SH-SY5Y (cell line): ENCODE measurements around the gene RECQL.

Source experiments
- GATA2 ChIP-seq: IDR thresholded peaks from 2 replicates; pipeline ENCODE4 v1.6.1; 2011; ENCODE audit warnings: mild to moderate bottlenecking, low read depth, low read length
- GATA3 ChIP-seq: IDR thresholded peaks from 2 replicates; pipeline ENCODE4 v1.6.1; 2011; ENCODE audit warnings: low read depth, mild to moderate bottlenecking, low read length, moderate library complexity

DNA sequence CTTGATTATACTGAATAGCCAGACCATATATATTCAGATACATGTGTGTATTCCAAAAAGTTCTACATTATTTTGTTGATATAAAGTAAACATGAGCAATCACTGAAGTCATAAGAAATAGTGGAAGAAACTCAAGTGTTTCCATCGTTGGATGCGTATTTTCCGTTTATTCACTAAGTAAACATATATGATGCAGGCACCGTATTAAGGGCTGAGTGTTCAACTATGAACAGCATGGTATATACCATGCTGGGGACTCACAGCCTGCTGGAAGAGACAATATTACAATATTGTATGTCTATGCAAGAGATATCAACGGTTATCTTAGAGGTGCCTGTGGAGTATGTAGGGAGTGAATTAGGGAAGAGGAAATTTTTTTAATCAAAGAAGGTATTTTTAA is 62.8 kb downstream of the RECQL start:
- no peak for TF ChIP-seq GATA3
- TF ChIP-seq GATA2 = no peak
